ENCODE data around the gene MARCHF5. TPM values are rescaled to one million over a fixed set of nuclear protein-coding genes. Genes with fewer than 3 reads are reported as not detected.

Gene MARCHF5
- total and polyA plus RNA-seq, 2 of the 4 experiments (the other 2 are of a cell fraction): 14.9 to 30.0 TPM

DNA sequence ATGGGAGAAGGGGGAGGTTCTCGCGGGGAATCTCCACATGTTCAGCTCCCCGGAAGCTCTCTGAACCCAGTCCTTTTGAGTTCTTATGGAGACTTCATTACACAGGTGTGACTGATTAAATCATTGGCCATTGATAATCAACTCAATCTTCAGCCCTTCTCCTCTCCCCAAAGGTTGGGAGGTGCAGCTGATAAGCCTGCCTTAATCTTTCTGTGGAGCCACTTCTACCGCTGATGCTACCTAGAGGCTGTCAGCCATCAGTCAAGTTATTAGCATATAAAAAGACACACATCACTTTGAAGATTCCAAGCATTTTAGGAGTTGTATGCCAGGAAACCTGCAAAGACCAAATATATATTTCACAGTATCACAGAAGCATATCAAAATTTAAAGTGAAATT lies 91.7 kb downstream of the MARCHF5 start:
- no peaks in the 10 kb centered on the region for H3K36me3 ChIP-seq (ENCODE audit: control insufficient read depth, insufficient read depth, low read length)
- in situ Hi-C loops (cut with MboI; ENCODE audit: low sequenced_read_pairs): no loop called here
- no peak for DNase-seq
- no peak for ATAC-seq (ENCODE audit: low read depth)
- no peak overlapping the region for H3K18ac ChIP-seq (ENCODE audit: low read depth, low read length)
- BruUV-seq (replicated peaks): no TSS peak
- no peak overlapping the region for H4K5ac ChIP-seq (ENCODE audit: low read depth, low read length)
- no peak overlapping the region for H2BK5ac ChIP-seq (ENCODE audit: low read depth, low read length, poor library complexity, severe bottlenecking)
- no peak overlapping the region for H2AK9ac ChIP-seq (replicated peaks; ENCODE audit: low read depth, low read length, poor library complexity)
- no peak overlapping the region for H2BK20ac ChIP-seq (ENCODE audit: low read depth, low read length)
- no peak overlapping the region for H3K9ac ChIP-seq (ENCODE audit: low read depth, low read length)
- no peaks in the 10 kb centered on the region for H3K4me1 ChIP-seq (ENCODE audit: control insufficient read depth, insufficient read depth, low read length)
- no peak overlapping the region for H4K91ac ChIP-seq (ENCODE audit: insufficient read depth, low read depth, low read length)
- H3K4me3 ChIP-seq (ENCODE audit: insufficient read depth, low read depth, low read length): no peak overlapping the region
- H3K23ac ChIP-seq (ENCODE audit: low read depth, low read length): no peak overlapping the region
- H3K56ac ChIP-seq (ENCODE audit: extremely low read depth, insufficient read depth, low read length): no peak overlapping the region
- no peak overlapping the region for H3K27ac ChIP-seq (ENCODE audit: insufficient read depth, low read length)
- WGBS, 2 experiments (ENCODE audit: extremely low coverage in 2 of 2, insufficient read length in 1 of 2): no CpG with 5 or more reads among the region's 4 CpGs
- H3K4ac ChIP-seq (ENCODE audit: low read depth, low read length): no peak overlapping the region
- ChIA-PET CTCF (no interaction called here), POLR2A (ENCODE audit: unreplicated experiment) (no interaction called here)
- no peaks in the 10 kb centered on the region for H3K9me1 ChIP-seq (ENCODE audit: insufficient read depth, low read length)
- H2BK15ac ChIP-seq (ENCODE audit: low read depth, low read length): no peak overlapping the region
- no peak overlapping the region for H2BK120ac ChIP-seq (ENCODE audit: low read depth, low read length)
- no peaks in the 10 kb centered on the region for H3K9me3 ChIP-seq (ENCODE audit: control insufficient read depth, insufficient read depth, low read length)
- H3K79me1 ChIP-seq (ENCODE audit: low read depth in 1 of 2, low read length in 2 of 2): no peaks in the 10 kb centered on the region
- no peak overlapping the region for H3K4me2 ChIP-seq (ENCODE audit: low read depth, low read length)
- H2AK5ac ChIP-seq (ENCODE audit: low read depth, low read length): no peak overlapping the region
- peaks cover 16% of the 10 kb centered on the region for H3K27me3 ChIP-seq (ENCODE audit: control insufficient read depth, insufficient read depth, low read length)
- no peaks in the 10 kb centered on the region for H4K20me1 ChIP-seq (ENCODE audit: insufficient read depth, low read length)
- intact Hi-C loops (cut with micrococcal nuclease): no loop called here
- no peak overlapping the region for H2AFZ ChIP-seq (replicated peaks; ENCODE audit: low read length, poor library complexity)
- TF ChIP-seq BHLHE40 (IDR thresholded peaks at IDR 0.05; ENCODE audit: low read depth, low read length) (no peak), MAZ (IDR thresholded peaks at IDR 0.05; ENCODE audit: borderline replicate concordance, low read depth, low read length) (no peak), SMC3 (IDR thresholded peaks at IDR 0.05; ENCODE audit: low read depth, low read length) (no peak), NFE2L2 (IDR thresholded peaks at IDR 0.05; ENCODE audit: low read depth, low read length) (no peak), MAFK (IDR thresholded peaks at IDR 0.05; ENCODE audit: low read depth, low read length) (no peak), RCOR1 (IDR thresholded peaks at IDR 0.05; ENCODE audit: insufficient replicate concordance, low read length) (no peak), POLR2A (IDR thresholded peaks at IDR 0.05; ENCODE audit: low read depth, low read length) (no peak)
- dilution Hi-C loops (cut with HindIII; ENCODE audit: low sequenced_read_pairs, unreplicated experiment): no loop called here
- no peak overlapping the region for H3K14ac ChIP-seq (replicated peaks; ENCODE audit: low read depth, low read length)
- no peak overlapping the region for H4K8ac ChIP-seq (ENCODE audit: low read depth in 2 of 2, low read length in 2 of 2)
